ENCODE data around the gene BACH2.
"Not testable (repeated sequence)": the region's sequence is repeated elsewhere in the genome, so short reads cannot be mapped to it uniquely, and the experiment has no call there.

Gene BACH2

DNA sequence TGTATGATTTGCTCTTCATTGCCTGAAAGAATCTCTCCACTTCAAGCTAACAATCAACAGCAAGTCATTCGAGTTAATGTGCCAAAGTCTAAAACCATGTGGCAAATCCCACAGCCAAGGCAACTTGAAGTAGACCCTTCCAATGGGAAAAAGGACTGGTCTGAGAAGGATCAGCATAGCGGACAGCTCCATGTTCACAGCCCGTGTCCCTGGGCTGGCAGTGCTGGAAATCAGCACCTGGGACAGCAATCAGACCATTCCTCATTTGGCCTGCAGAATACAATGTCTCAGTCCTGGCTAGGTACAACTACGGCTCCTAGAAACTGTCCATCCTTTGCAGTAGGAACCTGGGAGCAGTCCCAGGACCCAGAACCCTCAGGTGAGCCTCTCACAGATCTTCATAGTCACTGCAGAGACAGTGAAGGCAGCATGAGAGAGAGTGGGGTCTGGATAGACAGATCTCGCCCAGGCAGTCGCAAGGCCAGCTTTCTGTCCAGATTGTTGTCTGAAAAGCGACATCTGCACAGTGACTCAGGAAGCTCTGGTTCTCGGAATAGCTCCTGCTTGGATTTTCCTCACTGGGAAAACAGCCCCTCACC is 401.3 kb downstream of the BACH2 start:
- DNase-seq (ENCODE audit: low spot score), result peak; percentile 26

DNA sequence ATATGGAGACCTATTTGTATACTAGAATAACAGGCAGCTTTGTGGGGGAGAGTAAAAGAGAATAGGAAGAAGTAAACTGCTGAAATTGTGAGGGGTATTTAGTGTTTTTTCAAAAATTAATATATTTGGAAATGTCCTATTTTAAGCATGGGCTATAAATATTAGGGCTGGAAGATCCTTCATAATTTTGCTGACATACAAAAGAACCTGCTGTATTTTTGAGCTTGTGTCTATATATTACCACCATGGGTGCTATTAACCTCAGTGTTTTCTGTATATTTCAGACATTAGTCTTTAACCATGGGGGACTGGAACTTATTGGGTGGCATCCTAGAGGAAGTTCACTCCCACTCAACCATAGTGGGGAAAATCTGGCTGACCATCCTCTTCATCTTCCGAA is 402.5 kb downstream of the BACH2 start, which contains the start of gene GJA10:
Gene GJA10 (plus strand): TSS at position 301 of the 400 bp plus-strand sequence. CDS start 0 bp downstream, at position 301.
- no peak for DNase-seq (ENCODE audit: low spot score)

DNA sequence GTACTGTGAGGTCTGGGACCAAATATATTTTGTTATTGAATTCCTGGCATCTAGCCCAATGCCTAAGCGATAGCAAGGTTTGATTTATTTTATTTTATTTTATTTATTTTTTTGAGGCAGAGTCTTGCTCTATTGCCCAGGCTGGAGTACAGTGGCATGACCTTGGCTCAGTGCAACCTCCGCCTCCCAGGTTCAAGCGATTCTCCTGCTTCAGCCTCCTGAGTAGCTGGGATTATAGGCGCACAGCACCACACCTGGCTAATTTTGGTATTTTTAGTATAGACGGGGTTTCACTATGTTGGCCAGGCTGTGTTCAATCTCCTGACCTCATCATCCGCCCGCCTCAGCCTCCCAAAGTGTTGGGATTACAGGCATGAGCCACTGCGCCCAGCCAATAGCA is 404.1 kb downstream of the BACH2 start:
- DNase-seq (ENCODE audit: low spot score), result not testable (repeated sequence)

DNA sequence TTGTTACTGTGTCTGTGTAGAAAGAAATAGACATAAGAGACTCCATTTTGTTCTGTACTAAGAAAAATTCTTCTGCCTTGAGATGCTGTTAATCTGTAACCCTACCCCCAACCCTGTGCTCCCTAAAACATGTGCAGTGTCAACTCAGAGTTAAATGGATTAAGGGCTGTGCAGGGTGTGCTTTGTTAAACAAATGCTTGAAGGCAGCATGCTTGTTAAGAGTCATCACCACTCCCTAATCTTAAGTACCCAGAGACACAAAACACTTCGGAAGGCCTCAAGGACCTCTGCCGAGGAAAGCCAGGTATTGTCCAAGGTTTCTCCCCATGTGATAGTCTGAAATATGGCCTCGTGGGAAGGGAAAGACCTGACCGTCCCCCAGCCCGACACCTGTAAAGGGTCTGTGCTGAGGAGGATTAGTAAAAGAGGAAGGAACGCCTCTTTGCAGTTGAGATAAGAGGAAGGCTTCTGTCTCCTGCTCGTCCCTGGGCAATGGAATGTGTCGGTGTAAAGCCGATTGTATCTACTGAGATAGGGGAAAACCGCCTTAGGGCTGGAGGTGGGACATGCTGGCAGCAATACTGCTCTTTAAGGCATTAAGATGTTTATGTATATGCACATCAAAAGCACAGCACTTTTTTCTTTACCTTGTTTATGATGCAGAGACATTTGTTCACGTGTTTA is 405.7 kb downstream of the BACH2 start:
- not testable (repeated sequence) for DNase-seq (ENCODE audit: low spot score)

DNA sequence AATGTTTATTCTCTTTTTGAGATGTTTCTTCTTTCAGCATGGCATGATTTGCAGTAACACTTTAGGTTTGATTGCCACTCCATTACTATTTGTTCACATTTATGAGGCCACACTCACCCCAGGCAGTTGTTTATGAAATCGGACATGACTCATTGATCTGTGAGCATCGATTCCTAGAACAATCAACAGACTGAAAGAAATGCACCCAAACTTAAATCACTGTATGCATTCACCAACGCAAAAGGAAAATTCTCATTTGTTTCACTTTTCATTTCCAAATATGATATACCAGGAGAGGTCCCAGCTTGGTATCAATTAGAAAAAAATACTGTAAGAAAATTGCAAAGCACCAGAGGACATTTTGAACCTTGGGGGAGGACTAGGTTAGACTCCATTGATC is 407.8 kb downstream of the BACH2 start:
- no peak for DNase-seq (ENCODE audit: low spot score)

DNA sequence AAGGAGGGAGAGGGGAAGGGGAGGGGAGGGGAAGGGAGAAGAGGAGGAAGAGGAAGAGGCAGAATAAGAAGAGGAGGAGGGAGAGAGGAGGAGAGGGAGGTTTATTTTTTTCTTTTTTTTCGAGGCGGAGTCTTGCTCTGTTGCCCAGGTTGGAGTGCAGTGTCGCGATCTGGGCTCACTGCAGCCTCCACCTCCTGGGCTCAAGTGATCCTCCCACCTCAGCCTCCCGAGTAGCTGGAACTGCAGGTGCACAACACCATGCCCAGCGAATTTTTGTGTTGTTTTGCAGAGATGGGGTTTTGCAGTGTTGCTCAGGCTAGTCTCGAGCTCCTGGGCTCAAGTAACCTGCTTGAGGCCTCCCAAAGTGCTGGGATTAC is 408.5 kb downstream of the BACH2 start:
- no peak for DNase-seq (ENCODE audit: low spot score)

DNA sequence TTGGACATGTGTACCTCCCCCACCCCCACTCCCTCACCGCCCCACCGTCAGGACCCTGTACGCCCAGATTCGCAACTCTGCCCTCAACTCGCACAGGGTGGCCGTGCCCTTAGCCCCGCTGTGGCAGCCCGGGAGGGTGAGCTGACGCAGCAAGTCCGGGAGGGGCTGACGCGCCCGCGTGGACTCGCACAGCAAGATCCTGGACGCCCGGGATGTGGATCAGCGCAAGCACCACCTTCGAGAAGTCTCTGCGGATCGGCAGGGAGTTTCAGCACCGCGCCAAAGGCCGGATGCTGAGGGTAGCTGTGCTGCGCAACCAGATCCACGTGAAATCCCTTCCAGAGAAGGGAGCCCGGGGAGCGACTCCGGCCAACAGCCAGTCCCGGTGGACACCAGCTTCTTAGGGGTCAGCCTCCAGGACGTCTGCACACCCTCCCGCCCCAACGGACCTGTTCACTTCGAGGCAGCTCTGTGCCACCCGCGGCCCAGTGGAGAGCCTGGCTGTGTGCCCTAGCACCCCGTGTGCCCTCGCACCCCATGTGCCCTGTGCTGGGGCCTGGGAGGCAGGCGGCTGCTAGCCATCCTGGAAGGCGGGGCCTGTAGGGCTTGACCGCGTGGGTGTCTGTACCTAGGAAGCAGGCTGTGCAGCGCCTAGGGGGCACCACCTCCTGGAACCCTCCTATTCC is 409.0 kb downstream of the BACH2 start:
- DNase-seq (ENCODE audit: low spot score), result no peak

DNA sequence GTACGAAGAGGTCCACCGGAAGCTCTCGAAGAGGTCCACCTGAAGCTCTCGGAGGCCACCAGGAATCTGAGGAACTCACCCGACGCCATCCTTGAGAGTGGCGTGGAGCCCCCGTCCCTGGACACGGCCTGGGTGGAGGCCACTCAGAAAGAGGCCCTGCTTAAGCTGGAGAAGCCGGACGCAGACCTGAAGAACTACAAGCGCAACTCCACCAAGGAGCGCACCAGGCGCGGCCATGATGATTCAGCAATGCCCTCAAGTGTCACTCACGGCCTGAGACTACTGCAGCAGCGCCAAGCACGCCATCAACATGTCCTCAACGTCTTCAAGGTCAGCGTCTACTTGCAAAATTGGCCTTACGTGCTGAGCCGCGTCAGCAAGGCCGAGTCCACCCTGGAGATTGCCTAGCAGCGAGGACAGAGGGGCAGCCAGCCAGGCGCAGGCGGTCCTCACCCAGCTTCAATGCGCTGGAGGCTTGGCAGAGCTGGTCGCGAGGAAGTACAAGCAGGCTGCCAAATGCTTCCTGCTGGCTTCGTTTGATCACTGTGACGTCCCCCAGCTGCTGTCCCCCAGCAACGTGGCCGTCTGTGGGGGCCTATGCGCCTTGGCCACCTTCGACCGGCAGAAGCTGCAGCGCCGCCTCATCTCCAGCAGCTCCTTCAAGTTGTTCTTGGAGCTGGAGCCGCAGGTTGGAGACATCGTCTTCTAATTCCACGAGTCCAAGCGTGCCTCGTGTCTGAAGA is 410.1 kb downstream of the BACH2 start:
- no peak for DNase-seq (ENCODE audit: low spot score)

All from NAMALWA (cell line).